GM20431 (cell line): ENCODE measurements around the gene CMTM1.

ENCODE experiments used
- in situ Hi-C: fragments of 300-500 bp; cut with MseI, MboI; formaldehyde crosslinking; loops from one replicate; pipeline ENCODE4 v1.15.0; 2020; ENCODE audit warnings: low sequenced_read_pairs; ENCODE audit not compliant: unreplicated experiment

Gene CMTM1

GRCh38 chr16:66566051-66566901 lies at the start of gene CMTM1:
Gene CMTM1, plus strand, starts transcription at chr16:66566439. Its CDS starts 75 bp downstream, at chr16:66566514.
- in situ Hi-C loops = no loop called here

- in situ Hi-C loops = no loop called here
These were observed 49.8 kb upstream of the CMTM1 start for GRCh38 chr16:66516509-66516807.

GRCh38 chr16:66516808-66517585 lies 49.2 kb upstream of the CMTM1 start:
- in situ Hi-C loops = no loop called here

- in situ Hi-C loops = no loop called here
These were observed 48.5 kb upstream of the CMTM1 start for GRCh38 chr16:66517586-66518263.

GRCh38 chr16:66519482-66520373 lies 46.5 kb upstream of the CMTM1 start:
- in situ Hi-C loops = no loop called here

GRCh38 chr16:66520406-66521170 lies 45.7 kb upstream of the CMTM1 start:
- in situ Hi-C loops = no loop called here

- in situ Hi-C loops = no loop called here
These were observed 45.0 kb upstream of the CMTM1 start for GRCh38 chr16:66521252-66521713.

- in situ Hi-C loops = no loop called here
These were observed 44.1 kb upstream of the CMTM1 start for GRCh38 chr16:66521951-66522771.

GRCh38 chr16:66522816-66523590 lies 43.2 kb upstream of the CMTM1 start:
- in situ Hi-C loops = no loop called here

GRCh38 chr16:66523861-66524354 lies 42.3 kb upstream of the CMTM1 start:
- in situ Hi-C loops = no loop called here

- in situ Hi-C loops = no loop called here
These were observed 41.6 kb upstream of the CMTM1 start for GRCh38 chr16:66524601-66525164.

GRCh38 chr16:66525396-66526180 lies 40.7 kb upstream of the CMTM1 start:
- in situ Hi-C loops = no loop called here

GRCh38 chr16:66528294-66528693 lies 37.9 kb upstream of the CMTM1 start:
- in situ Hi-C loops = no loop called here

- in situ Hi-C loops = no loop called here
These were observed 36.8 kb upstream of the CMTM1 start for GRCh38 chr16:66529475-66529874.

GRCh38 chr16:66534376-66534799 lies 31.9 kb upstream of the CMTM1 start:
- in situ Hi-C loops = no loop called here

- in situ Hi-C loops = no loop called here
These were observed 29.7 kb upstream of the CMTM1 start for GRCh38 chr16:66536525-66536924.
